ENCODE measurements around the gene FITM1.

Gene FITM1

GRCh38 chr14:24177041-24177825 lies 46.8 kb downstream of the FITM1 start:
- TF ChIP-seq, protein P1, sequence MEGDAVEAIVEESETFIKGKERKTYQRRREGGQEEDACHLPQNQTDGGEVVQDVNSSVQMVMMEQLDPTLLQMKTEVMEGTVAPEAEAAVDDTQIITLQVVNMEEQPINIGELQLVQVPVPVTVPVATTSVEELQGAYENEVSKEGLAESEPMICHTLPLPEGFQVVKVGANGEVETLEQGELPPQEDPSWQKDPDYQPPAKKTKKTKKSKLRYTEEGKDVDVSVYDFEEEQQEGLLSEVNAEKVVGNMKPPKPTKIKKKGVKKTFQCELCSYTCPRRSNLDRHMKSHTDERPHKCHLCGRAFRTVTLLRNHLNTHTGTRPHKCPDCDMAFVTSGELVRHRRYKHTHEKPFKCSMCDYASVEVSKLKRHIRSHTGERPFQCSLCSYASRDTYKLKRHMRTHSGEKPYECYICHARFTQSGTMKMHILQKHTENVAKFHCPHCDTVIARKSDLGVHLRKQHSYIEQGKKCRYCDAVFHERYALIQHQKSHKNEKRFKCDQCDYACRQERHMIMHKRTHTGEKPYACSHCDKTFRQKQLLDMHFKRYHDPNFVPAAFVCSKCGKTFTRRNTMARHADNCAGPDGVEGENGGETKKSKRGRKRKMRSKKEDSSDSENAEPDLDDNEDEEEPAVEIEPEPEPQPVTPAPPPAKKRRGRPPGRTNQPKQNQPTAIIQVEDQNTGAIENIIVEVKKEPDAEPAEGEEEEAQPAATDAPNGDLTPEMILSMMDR (IDR thresholded peaks at IDR 0.05; ENCODE audit: borderline replicate concordance, control extremely low read depth, extremely low read depth, insufficient read depth, missing control alignments), result no peak
- in situ Hi-C loops (cut with MboI; ENCODE audit: low sequenced_read_pairs, unreplicated experiment), result no loop called here
- DNase-seq (ENCODE audit: low spot score), result no peak

DNA sequence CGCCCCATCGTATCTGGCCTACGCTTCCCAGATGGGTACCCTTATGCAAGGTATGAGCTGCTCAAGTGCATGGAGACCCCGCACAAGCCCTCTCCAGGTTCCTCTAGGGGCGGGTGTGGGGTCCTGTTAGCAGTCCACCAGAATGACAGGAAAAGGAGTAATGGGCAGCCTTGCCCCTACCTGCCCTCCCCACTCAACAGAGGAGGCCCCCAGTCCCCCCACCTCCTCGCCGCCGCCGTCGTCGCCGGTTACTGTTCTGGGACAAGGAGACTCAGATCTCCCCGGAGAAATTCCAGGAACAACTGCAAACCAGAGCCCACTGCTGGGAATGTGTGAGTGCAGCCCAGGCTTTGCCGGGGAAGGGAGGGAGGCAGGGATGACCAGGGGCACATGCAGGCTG lies 47.4 kb downstream of the FITM1 start:
- DNase-seq (ENCODE audit: low spot score), result no peak
- TF ChIP-seq, protein P1 (IDR thresholded peaks at IDR 0.05; ENCODE audit: borderline replicate concordance, control extremely low read depth, extremely low read depth, insufficient read depth, missing control alignments), result no peak
- in situ Hi-C loops (cut with MboI; ENCODE audit: low sequenced_read_pairs, unreplicated experiment), result no loop called here

GRCh38 chr14:24178399-24179178 lies 48.1 kb downstream of the FITM1 start:
- TF ChIP-seq, protein P1 (IDR thresholded peaks at IDR 0.05; ENCODE audit: borderline replicate concordance, control extremely low read depth, extremely low read depth, insufficient read depth, missing control alignments), result no peak
- in situ Hi-C loops (cut with MboI; ENCODE audit: low sequenced_read_pairs, unreplicated experiment), result no loop called here

DNA sequence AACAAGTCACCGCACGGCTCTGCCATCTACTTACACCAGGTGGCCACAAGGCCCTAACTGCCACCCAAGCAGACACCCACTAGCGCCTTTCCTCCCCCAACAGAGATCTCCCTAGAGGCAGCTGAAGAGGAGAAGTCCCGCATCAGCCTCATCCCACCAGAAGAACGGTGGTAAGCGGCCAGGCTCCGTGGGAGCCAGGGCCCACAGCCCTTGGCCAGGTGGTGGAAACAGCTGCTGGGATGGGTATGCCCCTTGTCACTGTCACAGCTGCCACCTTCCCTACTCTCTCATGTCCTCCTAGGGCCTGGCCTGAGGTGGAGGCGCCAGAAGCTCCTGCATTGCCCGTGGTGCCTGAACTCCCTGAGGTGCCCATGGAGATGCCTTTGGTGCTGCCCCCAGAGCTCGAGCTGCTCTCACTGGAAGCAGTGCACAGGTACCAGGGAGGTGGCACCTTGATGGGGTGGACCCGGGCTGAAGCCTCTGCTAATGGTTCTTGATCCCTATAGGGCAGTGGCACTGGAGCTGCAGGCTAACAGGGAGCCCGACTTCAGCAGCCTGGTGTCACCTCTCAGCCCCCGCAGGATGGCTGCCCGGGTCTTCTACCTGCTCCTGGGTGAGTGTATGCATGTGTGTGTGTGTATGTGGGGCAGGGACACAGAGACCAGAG lies 49.0 kb downstream of the FITM1 start:
- DNase-seq (ENCODE audit: low spot score), result no peak

More at GRCh38 chr14:24178399-24179178, 48.1 kb downstream of the FITM1 start:
- no peak for DNase-seq (ENCODE audit: low spot score)

GRCh38 chr14:24179961-24180796 lies 49.7 kb downstream of the FITM1 start:
- no peak for DNase-seq (ENCODE audit: low spot score)
- TF ChIP-seq, protein P1 (IDR thresholded peaks at IDR 0.05; ENCODE audit: borderline replicate concordance, control extremely low read depth, extremely low read depth, insufficient read depth, missing control alignments), result no peak
- in situ Hi-C loops (cut with MboI; ENCODE audit: low sequenced_read_pairs, unreplicated experiment), result no loop called here

More for the DNA sequence above, 49.0 kb downstream of the FITM1 start:
- in situ Hi-C loops (cut with MboI; ENCODE audit: low sequenced_read_pairs, unreplicated experiment), result no loop called here
- TF ChIP-seq, protein P1 (IDR thresholded peaks at IDR 0.05; ENCODE audit: borderline replicate concordance, control extremely low read depth, extremely low read depth, insufficient read depth, missing control alignments), result no peak
